Fibroblast of pulmonary artery (primary cell): Measurements from ENCODE around the gene DSC1.

ENCODE experiments used
- DNase-seq: peaks from one replicate; pipeline ENCODE4 v3.0.0-alpha.2; 2010; ENCODE audit warnings: low read depth
- H3K4me3 ChIP-seq: replicated peaks from 2 replicates; pipeline ENCODE4 v1.5.1; 2011; ENCODE audit warnings: low read depth, mild to moderate bottlenecking, control low read depth, low read length, moderate library complexity
- TF ChIP-seq, protein P1 (sequence below): IDR thresholded peaks from 2 replicates; pipeline ENCODE4 v1.5.1; 2011; ENCODE audit warnings: mild to moderate bottlenecking, control low read depth, low read length, inconsistent platforms; ENCODE audit errors: missing control alignments

The DSC1 gene

GRCh38 chr18:31099450-31100230, 63.0 kb downstream of the DSC1 start:
- TF ChIP-seq, protein P1, sequence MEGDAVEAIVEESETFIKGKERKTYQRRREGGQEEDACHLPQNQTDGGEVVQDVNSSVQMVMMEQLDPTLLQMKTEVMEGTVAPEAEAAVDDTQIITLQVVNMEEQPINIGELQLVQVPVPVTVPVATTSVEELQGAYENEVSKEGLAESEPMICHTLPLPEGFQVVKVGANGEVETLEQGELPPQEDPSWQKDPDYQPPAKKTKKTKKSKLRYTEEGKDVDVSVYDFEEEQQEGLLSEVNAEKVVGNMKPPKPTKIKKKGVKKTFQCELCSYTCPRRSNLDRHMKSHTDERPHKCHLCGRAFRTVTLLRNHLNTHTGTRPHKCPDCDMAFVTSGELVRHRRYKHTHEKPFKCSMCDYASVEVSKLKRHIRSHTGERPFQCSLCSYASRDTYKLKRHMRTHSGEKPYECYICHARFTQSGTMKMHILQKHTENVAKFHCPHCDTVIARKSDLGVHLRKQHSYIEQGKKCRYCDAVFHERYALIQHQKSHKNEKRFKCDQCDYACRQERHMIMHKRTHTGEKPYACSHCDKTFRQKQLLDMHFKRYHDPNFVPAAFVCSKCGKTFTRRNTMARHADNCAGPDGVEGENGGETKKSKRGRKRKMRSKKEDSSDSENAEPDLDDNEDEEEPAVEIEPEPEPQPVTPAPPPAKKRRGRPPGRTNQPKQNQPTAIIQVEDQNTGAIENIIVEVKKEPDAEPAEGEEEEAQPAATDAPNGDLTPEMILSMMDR, result no peak
- no peak for DNase-seq
- no peak overlapping the region for H3K4me3 ChIP-seq

DNA sequence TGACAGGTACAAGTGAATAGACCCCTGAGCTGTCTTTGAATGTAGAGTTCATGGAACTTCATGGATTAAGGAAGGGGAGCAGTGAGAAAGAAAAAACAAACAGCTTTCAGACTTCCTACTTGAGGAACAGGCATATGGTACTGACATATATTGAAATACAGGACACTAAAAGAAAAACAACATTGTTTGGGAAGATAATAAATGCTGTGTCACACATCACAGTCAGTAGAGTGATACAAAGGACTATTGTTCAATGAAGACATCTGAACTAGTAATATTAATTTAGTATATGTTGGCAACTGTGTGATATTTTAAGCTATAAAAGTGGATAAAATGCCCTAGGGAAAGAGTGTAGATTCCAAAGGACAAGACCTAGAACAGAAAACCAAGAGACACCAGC, 63.8 kb downstream of the DSC1 start:
- no peak overlapping the region for H3K4me3 ChIP-seq
- TF ChIP-seq, protein P1, result no peak
- no peak for DNase-seq

DNA sequence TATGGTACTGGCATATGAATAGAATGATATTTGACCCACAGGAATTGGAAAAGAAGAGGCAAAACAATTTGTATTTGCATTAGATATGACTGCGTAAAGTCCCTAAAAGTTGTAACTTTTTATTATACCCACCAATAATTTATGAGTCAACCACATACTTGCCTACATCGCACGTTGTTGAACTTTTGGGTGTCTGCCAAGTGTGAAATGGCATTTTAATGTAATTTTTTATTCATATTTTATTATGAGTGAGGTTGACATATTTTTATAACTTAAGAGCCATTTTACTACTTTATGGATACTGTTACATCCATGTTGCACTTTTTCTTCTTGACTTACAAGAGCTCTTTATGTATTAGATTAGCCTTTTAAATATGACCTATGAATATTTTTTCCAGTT, 65.0 kb downstream of the DSC1 start:
- TF ChIP-seq, protein P1, result no peak
- no peak for DNase-seq

GRCh38 chr18:31093880-31094279, 68.8 kb downstream of the DSC1 start:
- DNase-seq, result no peak
- TF ChIP-seq, protein P1, result no peak

More for the DNA sequence above, 65.0 kb downstream of the DSC1 start:
- no peak overlapping the region for H3K4me3 ChIP-seq

GRCh38 chr18:31093294-31093693, 69.4 kb downstream of the DSC1 start:
- TF ChIP-seq, protein P1, result no peak
- H3K4me3 ChIP-seq, result no peak overlapping the region
- DNase-seq, result no peak

More at GRCh38 chr18:31093880-31094279, 68.8 kb downstream of the DSC1 start:
- H3K4me3 ChIP-seq, result no peak overlapping the region

GRCh38 chr18:31091350-31091749, 71.3 kb downstream of the DSC1 start:
- H3K4me3 ChIP-seq, result no peak overlapping the region
- TF ChIP-seq, protein P1, result no peak
- DNase-seq, result no peak

GRCh38 chr18:31088532-31088931, 74.1 kb downstream of the DSC1 start:
- no peak overlapping the region for H3K4me3 ChIP-seq
- TF ChIP-seq, protein P1, result no peak
- DNase-seq, result no peak
